Dermis blood vessel endothelial cell (primary cell): Measurements from ENCODE around the gene GRAPL. TPM values are rescaled to one million over a fixed set of nuclear protein-coding genes. Genes with fewer than 3 reads are reported as not detected.
"Not testable (repeated sequence)": the region's sequence is repeated elsewhere in the genome, so short reads cannot be mapped to it uniquely, and the experiment has no call there.

Experiments used
- DNase-seq: peaks from one replicate; pipeline ENCODE4 v3.0.0; 2010
- total RNA-seq: library from RNA; depleted of rRNA; stranded (reverse); fragments of >200 nt; gene quantifications from 2 replicates; pipeline ENCODE4 v1.2.3, GENCODE V29; 2014

The GRAPL gene
- total RNA-seq, 1 donor from 2014 or later = 36.1 TPM

GRCh38 chr17:19189781-19190405, 62.5 kb downstream of the GRAPL start:
- DNase-seq = not testable (repeated sequence)

GRCh38 chr17:19196382-19197204, 69.2 kb downstream of the GRAPL start:
- not testable (repeated sequence) for DNase-seq

GRCh38 chr17:19202448-19202847, 75.1 kb downstream of the GRAPL start:
- DNase-seq = not testable (repeated sequence)

- DNase-seq = not testable (repeated sequence)
Observed at GRCh38 chr17:19203429-19203828, 76.0 kb downstream of the GRAPL start.

Other genes with a start within 250 kb of the GRAPL start
- gene SLC5A10, start 175.4 kb upstream of the GRAPL start, total RNA-seq = not detected in 2 replicates
- 12.9 and 15.1 TPM in 2 replicates for gene FAM83G, start 122.8 kb upstream of the GRAPL start, total RNA-seq
- 102 and 150 TPM in 2 replicates for gene GRAP, start 80.6 kb upstream of the GRAPL start, total RNA-seq
- gene EPN2, start 109.8 kb downstream of the GRAPL start, total RNA-seq = 31.1 and 34.2 TPM in 2 replicates
- gene B9D1, start 235.1 kb downstream of the GRAPL start, total RNA-seq = 11.5 and 12.6 TPM in 2 replicates